Peyer's patch (tissue), 4 donors: Measurements from ENCODE around the gene TRMT112. TPM values are rescaled to one million over a fixed set of nuclear protein-coding genes. Genes with fewer than 3 reads are reported as not detected.
"Not testable (repeated sequence)": the region's sequence is repeated elsewhere in the genome, so short reads cannot be mapped to it uniquely, and the experiment has no call there.

Experiments
- DNase-seq, 3 donors: peaks; one replicate each; pipeline ENCODE4 v3.0.0-alpha.2; 2017 to 2019
- H3K27ac ChIP-seq, 4 donors: fragments of 200-600 bp; sonication (generic); one replicate each; pipeline ENCODE4 v1.5.1; 2016 to 2019
- H3K27me3 ChIP-seq, 2 donors: fragments of 200-600 bp; sonication (generic); one replicate each; pipeline ENCODE4 v1.5.1; 2019
- H3K36me3 ChIP-seq, 3 donors: fragments of 200-600 bp; sonication (generic); one replicate each; pipeline ENCODE4 v1.5.1; 2016 to 2019
- H3K4me1 ChIP-seq, 4 donors: fragments of 200-600 bp; sonication (generic); one replicate each; pipeline ENCODE4 v1.5.1; 2016 to 2019
- H3K4me3 ChIP-seq, 4 donors: fragments of 200-600 bp; sonication (generic); 1 replicate in 3 of 4; 2 replicates in 1 of 4; pipeline ENCODE4 v1.5.1; 2016 to 2019; ENCODE audit warnings: mild to moderate bottlenecking in 1 of 4
- H3K9me3 ChIP-seq, 4 donors: fragments of 200-600 bp; sonication (generic); one replicate each; pipeline ENCODE4 v1.5.1; 2016 to 2019; ENCODE audit warnings: mild to moderate bottlenecking in 1 of 4
- POLR2A ChIP-seq, 2 donors: fragments of 450-650 bp; IDR thresholded peaks; one replicate each; pipeline ENCODE4 v1.5.1; 2017; ENCODE audit warnings: antibody characterized with exemption in 2 of 2, mild to moderate bottlenecking in 2 of 2, moderate library complexity in 2 of 2
- total RNA-seq, 4 donors: library from RNA; depleted of rRNA; stranded (reverse); fragments of >200 nt; gene quantifications; one replicate each; pipeline ENCODE4 v1.1.0, GENCODE V29; 2016
- TF ChIP-seq, protein P1 (sequence below), 6 experiments: fragments of 450-650 bp in 4 of 6; fragments of 200-600 bp in 2 of 6; sonication (generic) in 1 of 6; IDR thresholded peaks; one replicate each; pipeline ENCODE4 v1.5.1; 2017 to 2019; ENCODE audit warnings: antibody characterized with exemption in 6 of 6, mild to moderate bottlenecking in 3 of 6, moderate library complexity in 1 of 6

TRMT112 gene
- total RNA-seq, 4 donors from 2014 or later = 55.3 to 163 (median 63.1) TPM

DNA sequence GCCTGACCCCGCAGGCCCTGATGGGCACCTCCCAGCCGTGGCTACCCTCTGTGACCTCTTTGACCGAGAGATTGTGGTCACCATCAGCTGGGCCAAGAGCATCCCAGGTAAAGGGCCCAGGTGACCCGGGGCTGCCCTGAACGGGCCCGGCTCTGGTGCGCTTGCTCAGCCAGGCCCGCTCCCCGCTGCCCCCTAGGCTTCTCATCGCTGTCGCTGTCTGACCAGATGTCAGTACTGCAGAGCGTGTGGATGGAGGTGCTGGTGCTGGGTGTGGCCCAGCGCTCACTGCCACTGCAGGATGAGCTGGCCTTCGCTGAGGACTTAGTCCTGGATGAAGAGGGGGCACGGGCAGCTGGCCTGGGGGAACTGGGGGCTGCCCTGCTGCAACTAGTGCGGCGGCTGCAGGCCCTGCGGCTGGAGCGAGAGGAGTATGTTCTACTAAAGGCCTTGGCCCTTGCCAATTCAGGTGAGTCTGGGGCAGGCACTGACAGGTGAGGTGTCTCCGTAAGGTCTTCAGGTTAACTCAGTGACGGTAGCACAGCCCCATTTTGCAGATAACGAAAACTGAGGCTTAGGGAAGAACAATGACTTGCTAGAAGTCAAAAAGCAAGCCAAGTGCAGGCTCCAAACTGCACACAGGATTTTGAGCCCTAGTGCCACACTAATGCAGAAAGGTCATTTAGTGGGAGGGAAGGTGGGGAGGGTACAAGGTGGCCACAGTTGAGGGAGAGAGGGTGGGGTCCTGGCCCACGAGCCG is 2.4 kb downstream of the TRMT112 start:
- peak overlapping the region in 1 of 4 donors; percentile 96 for H3K27ac ChIP-seq
- H3K27me3 ChIP-seq = no peaks in the 10 kb centered on the region
- H3K9me3 ChIP-seq = no peaks in the 10 kb centered on the region
- H3K4me1 ChIP-seq = peaks cover 0 to 60% (median 4%) of the 10 kb centered on the region in 4 donors
- no peak for DNase-seq
- peaks cover 0 to 36% (median 0%) of the 10 kb centered on the region in 3 donors for H3K36me3 ChIP-seq
- H3K4me3 ChIP-seq = no peak overlapping the region
- no peak for TF ChIP-seq POLR2A (IDR thresholded peaks at IDR 0.05)
- TF ChIP-seq, protein P1, sequence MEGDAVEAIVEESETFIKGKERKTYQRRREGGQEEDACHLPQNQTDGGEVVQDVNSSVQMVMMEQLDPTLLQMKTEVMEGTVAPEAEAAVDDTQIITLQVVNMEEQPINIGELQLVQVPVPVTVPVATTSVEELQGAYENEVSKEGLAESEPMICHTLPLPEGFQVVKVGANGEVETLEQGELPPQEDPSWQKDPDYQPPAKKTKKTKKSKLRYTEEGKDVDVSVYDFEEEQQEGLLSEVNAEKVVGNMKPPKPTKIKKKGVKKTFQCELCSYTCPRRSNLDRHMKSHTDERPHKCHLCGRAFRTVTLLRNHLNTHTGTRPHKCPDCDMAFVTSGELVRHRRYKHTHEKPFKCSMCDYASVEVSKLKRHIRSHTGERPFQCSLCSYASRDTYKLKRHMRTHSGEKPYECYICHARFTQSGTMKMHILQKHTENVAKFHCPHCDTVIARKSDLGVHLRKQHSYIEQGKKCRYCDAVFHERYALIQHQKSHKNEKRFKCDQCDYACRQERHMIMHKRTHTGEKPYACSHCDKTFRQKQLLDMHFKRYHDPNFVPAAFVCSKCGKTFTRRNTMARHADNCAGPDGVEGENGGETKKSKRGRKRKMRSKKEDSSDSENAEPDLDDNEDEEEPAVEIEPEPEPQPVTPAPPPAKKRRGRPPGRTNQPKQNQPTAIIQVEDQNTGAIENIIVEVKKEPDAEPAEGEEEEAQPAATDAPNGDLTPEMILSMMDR (IDR thresholded peaks at IDR 0.05) = no peak

DNA sequence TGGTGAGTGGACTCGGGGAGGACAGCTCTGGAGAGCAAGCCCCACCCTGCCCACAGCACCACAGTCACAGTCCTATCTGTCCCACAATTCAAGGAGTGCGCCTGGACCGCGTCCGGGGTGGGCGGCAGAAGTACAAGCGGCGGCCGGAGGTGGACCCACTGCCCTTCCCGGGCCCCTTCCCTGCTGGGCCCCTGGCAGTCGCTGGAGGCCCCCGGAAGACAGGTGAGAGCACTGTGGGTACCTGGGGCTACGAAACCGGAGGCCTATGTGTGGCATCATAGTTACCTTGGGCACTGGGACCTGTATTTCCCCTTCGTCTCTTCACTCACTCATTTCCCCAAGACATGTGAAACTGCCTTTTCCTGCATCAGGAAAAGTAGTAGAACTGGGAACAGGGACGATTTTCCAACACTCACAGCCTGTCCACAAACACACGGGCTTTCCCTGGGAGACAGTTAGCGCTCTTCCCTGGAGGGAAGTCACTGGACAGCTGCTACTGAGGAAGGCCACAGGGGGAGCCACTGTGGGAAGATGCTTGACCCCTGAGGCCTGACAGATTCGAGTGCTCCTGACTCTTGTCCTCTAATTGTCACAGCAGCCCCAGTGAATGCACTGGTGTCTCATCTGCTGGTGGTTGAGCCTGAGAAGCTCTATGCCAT is 3.1 kb downstream of the TRMT112 start:
- Histone ChIP-seq H3K27ac (peak overlapping the region; percentile 31 to 70 (median 46)), H3K9me3 (no peaks in the 10 kb centered on the region), H3K27me3 (no peaks in the 10 kb centered on the region), H3K4me1 (peaks cover 0 to 58% (median 4%) of the 10 kb centered on the region in 4 donors), H3K36me3 (peaks cover 0 to 36% (median 0%) of the 10 kb centered on the region in 3 donors), H3K4me3 (peak overlapping the region in 1 of 4 donors; percentile 18)
- TF ChIP-seq, protein P1 (IDR thresholded peaks at IDR 0.05) = peak in 1 of 6 experiments; percentile 4
- no peak for TF ChIP-seq POLR2A (IDR thresholded peaks at IDR 0.05)
- no peak for DNase-seq

DNA sequence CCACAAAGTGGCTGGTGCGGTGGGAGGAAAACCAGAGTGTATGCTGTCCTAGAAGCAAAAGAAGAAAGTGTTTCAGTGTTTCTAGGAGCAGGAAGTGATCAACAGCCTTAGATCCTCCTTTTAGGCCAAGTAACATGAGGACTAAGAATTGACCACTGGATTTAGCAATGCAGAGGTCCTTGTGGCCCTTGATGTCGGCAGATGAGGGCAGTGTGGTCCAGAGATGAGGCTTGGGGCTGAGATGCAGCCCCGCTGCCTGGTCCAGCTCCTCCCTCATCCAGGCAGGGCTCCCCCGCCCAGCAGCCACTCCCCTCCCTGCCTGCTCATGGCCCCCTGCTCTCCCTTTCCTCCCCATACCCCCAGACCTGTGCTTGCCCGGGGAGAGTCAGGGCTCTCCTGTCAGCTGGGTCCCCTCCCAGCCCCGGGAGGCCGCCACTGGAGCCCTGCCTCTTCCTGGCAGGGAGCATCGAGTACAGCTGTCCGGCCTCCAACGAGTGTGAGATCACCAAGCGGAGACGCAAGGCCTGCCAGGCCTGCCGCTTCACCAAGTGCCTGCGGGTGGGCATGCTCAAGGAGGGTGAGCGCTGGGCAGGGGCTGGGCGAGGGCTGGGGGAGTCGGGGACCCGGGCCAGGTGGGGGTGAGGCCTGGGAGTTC is 3.7 kb downstream of the TRMT112 start:
- peak overlapping the region; percentile 31 to 70 (median 46) for H3K27ac ChIP-seq
- H3K9me3 ChIP-seq = no peaks in the 10 kb centered on the region
- peaks cover 0 to 36% (median 0%) of the 10 kb centered on the region in 3 donors for H3K36me3 ChIP-seq
- peaks cover 0 to 54% (median 0%) of the 10 kb centered on the region in 4 donors for H3K4me1 ChIP-seq
- H3K27me3 ChIP-seq = no peaks in the 10 kb centered on the region
- DNase-seq = no peak
- H3K4me3 ChIP-seq = peak overlapping the region in 1 of 4 donors; percentile 18
- TF ChIP-seq, protein P1 (IDR thresholded peaks at IDR 0.05) = no peak
- TF ChIP-seq POLR2A (IDR thresholded peaks at IDR 0.05) = no peak

- H3K27ac ChIP-seq = peak overlapping the region in 3 of 4 donors; percentile 38 to 70 (median 55)
- H3K36me3 ChIP-seq = peaks cover 0 to 41% (median 0%) of the 10 kb centered on the region in 3 donors
- H3K4me3 ChIP-seq = no peak overlapping the region
- H3K27me3 ChIP-seq = no peaks in the 10 kb centered on the region
- H3K4me1 ChIP-seq = peaks cover 0 to 54% (median 0%) of the 10 kb centered on the region in 4 donors
- DNase-seq = no peak
- H3K9me3 ChIP-seq = no peaks in the 10 kb centered on the region
- TF ChIP-seq, protein P1 (IDR thresholded peaks at IDR 0.05) = no peak
- TF ChIP-seq POLR2A (IDR thresholded peaks at IDR 0.05) = no peak
Observed at GRCh38 chr11:64312947-64313346, 4.4 kb downstream of the TRMT112 start.

GRCh38 chr11:64307795-64308194 is 9.6 kb downstream of the TRMT112 start:
- peak overlapping the region in 3 of 4 donors; percentile 85 to 100 (median 98) for H3K27ac ChIP-seq
- peaks cover 3 to 40% (median 13%) of the 10 kb centered on the region in 4 donors for H3K4me1 ChIP-seq
- not testable (repeated sequence) for DNase-seq, H3K27me3 ChIP-seq, H3K9me3 ChIP-seq
- H3K4me3 ChIP-seq = peak overlapping the region in 2 of 4 donors; percentile 96 to 97
- peaks cover 0 to 16% (median 0%) of the 10 kb centered on the region in 3 donors for H3K36me3 ChIP-seq
